K562 (cell line): ENCODE data around the gene SAE1. TPM values are rescaled to one million over a fixed set of nuclear protein-coding genes. Genes with fewer than 3 reads are reported as not detected.

Experiments used
- ATF7 ChIP-seq: fragments of 450-650 bp; IDR thresholded peaks from 2 replicates; pipeline ENCODE4 v1.7.1; 2014; ENCODE audit warnings: mild to moderate bottlenecking, moderate library complexity
- BCLAF1 ChIP-seq, 2 experiments: fragments of 450-650 bp in 1 of 2; IDR thresholded peaks; 2 replicates each; pipeline ENCODE4 v1.6.1; 2011 to 2017; ENCODE audit warnings: low read depth in 2 of 2, antibody characterized with exemption in 1 of 2, borderline replicate concordance in 1 of 2, low read length in 1 of 2, mild to moderate bottlenecking in 1 of 2, mixed read lengths in 1 of 2; ENCODE audit not compliant: control insufficient read depth in 1 of 2
- FOXM1 ChIP-seq, 2 experiments: fragments of 450-650 bp in 1 of 2; sonication (generic) in 1 of 2; formaldehyde crosslinking in 1 of 2; IDR thresholded peaks; 2 replicates each; pipeline versions ENCODE4 v1.6.1 to v1.9.0; 2017 to 2022; ENCODE audit warnings: low read depth in 2 of 2, mild to moderate bottlenecking in 2 of 2, missing genetic modification reagents in 1 of 2, moderate library complexity in 1 of 2
- GABPB2 ChIP-seq: fragments of 250-450 bp; sonication (Bioruptor Pico); conservative IDR thresholded peaks from 2 replicates; pipeline ENCODE4 v1.5.1; 2021; ENCODE audit warnings: mild to moderate bottlenecking
- ID3 ChIP-seq, 2 experiments: fragments of 250-450 bp in 1 of 2; fragments of 450-650 bp in 1 of 2; sonication (Bioruptor Pico) in 1 of 2; IDR thresholded peaks; 2 replicates each; pipeline versions ENCODE4 v1.6.1 to v1.8.0; 2016 to 2021; ENCODE audit warnings: mild to moderate bottlenecking in 2 of 2, moderate library complexity in 2 of 2, missing compliant biosample characterization in 1 of 2, missing genetic modification characterization in 1 of 2
- KLF16 ChIP-seq: IDR thresholded peaks from 2 replicates; pipeline ENCODE4 v1.6.1; 2016; ENCODE audit warnings: antibody characterized with exemption
- LARP7 ChIP-seq: fragments of 450-650 bp; IDR thresholded peaks from 2 replicates; pipeline ENCODE4 v1.6.1; 2016
- PHF20 ChIP-seq: fragments of 450-650 bp; IDR thresholded peaks from 2 replicates; pipeline ENCODE4 v1.6.1; 2018; ENCODE audit not compliant: partially characterized antibody
- TRIM24 ChIP-seq, 2 experiments: fragments of 450-650 bp; IDR thresholded peaks; 2 replicates each; pipeline ENCODE4 v1.6.1; 2016
- TRIM28 ChIP-seq: fragments of 450-650 bp; IDR thresholded peaks from 2 replicates; pipeline ENCODE4 v1.6.1; 2017
- ZNF318 ChIP-seq, 2 experiments: fragments of 450-650 bp; IDR thresholded peaks; 2 replicates each; pipeline ENCODE4 v1.6.1; 2016; ENCODE audit warnings: mild to moderate bottlenecking in 2 of 2, borderline replicate concordance in 1 of 2, low read depth in 1 of 2, moderate library complexity in 1 of 2
- ZNF347 ChIP-seq: fragments of 450-650 bp; formaldehyde crosslinking; IDR thresholded peaks from 2 replicates; pipeline ENCODE4 v1.4.0; 2020; ENCODE audit warnings: low read depth, mild to moderate bottlenecking, moderate library complexity
- ZNF511 ChIP-seq: sonication (generic); formaldehyde crosslinking; IDR thresholded peaks from 2 replicates; pipeline ENCODE4 v1.8.0; 2022; ENCODE audit warnings: mild to moderate bottlenecking, missing genetic modification reagents
- ZNF707 ChIP-seq: fragments of 250-450 bp; sonication (Bioruptor Pico); conservative IDR thresholded peaks from 2 replicates; pipeline ENCODE4 v1.8.0; 2022; ENCODE audit warnings: inconsistent platforms, mild to moderate bottlenecking, moderate library complexity
- ZSCAN29 ChIP-seq: fragments of 450-650 bp; IDR thresholded peaks from 2 replicates; pipeline ENCODE4 v1.6.1; 2017
- polyA plus RNA-seq, 8 experiments: library from polyadenylated mRNA; depleted of rRNA in 4 of 8; stranded (reverse) in 5 of 8; unstranded in 3 of 8; fragments of >200 nt; fragmentation: Nextera tagmentation in 2 of 8; fragmentation: Illumina TruSeq in 1 of 8; extraction: Ambion mirVana in 2 of 8; extraction: Trizol in 1 of 8; gene quantifications; 2 replicates each; pipeline versions ENCODE4 v1.2.1 to v1.2.3, GENCODE V29; 2011 to 2014; ENCODE audit warnings: inconsistent platforms in 1 of 8, missing spikeins in 1 of 8
- total RNA-seq, 7 experiments: library from RNA; depleted of rRNA in 6 of 7; stranded (reverse); fragments of >200 nt in 6 of 7; fragmentation: Illumina TruSeq in 2 of 7; extraction: Trizol in 2 of 7; gene quantifications; 2 replicates each; pipeline versions ENCODE4 v1.2.1 to v1.2.3, GENCODE V29; 2011 to 2021; ENCODE audit warnings: low replicate concordance in 1 of 7

Gene SAE1
- total and polyA plus RNA-seq, 9 of the 15 experiments (the other 6 are each of a cell fraction or from before 2014, with no cell fraction given): 82.8 to 299 (median 217) TPM

- no peak for TF ChIP-seq ZNF318 (IDR thresholded peaks at IDR 0.05; ENCODE audit: borderline replicate concordance in 1 of 2, low read depth in 1 of 2)
- TF ChIP-seq ZSCAN29: no peak
- no peak for TF ChIP-seq KLF16
- no peak for TF ChIP-seq ID3 (CRISPR knock-in tag; IDR thresholded peaks at IDR 0.05)
- no peak for TF ChIP-seq ID3 (tag; IDR thresholded peaks at IDR 0.05)
- no peak for TF ChIP-seq LARP7
- no peak for TF ChIP-seq ZNF347
- TF ChIP-seq ZNF511 (CRISPR knock-in tag): no peak
- TF ChIP-seq ZNF707 (CRISPR knock-in tag): no peak
- no peak for TF ChIP-seq TRIM24 (IDR thresholded peaks at IDR 0.05)
- TF ChIP-seq FOXM1 (IDR thresholded peaks at IDR 0.05; ENCODE audit: low read depth): no peak
- TF ChIP-seq FOXM1 (CRISPR knock-in tag; IDR thresholded peaks at IDR 0.05; ENCODE audit: low read depth): no peak
- TF ChIP-seq BCLAF1 (IDR thresholded peaks at IDR 0.05; ENCODE audit: borderline replicate concordance in 1 of 2, control insufficient read depth in 1 of 2, low read depth in 2 of 2, low read length in 1 of 2): no peak
- no peak for TF ChIP-seq GABPB2 (CRISPR knock-in tag)
- peak; percentile 34; the same call in 1 of the 2 replicates for TF ChIP-seq ATF7
- no peak for TF ChIP-seq TRIM28
- no peak for TF ChIP-seq PHF20
Observed at GRCh38 chr19:47228168-47228936, 97.7 kb downstream of the SAE1 start (continued).
